ENCODE data around the gene GUCA1A.
"Not testable (repeated sequence)": the region's sequence is repeated elsewhere in the genome, so short reads cannot be mapped to it uniquely, and the experiment has no call there.

DNA sequence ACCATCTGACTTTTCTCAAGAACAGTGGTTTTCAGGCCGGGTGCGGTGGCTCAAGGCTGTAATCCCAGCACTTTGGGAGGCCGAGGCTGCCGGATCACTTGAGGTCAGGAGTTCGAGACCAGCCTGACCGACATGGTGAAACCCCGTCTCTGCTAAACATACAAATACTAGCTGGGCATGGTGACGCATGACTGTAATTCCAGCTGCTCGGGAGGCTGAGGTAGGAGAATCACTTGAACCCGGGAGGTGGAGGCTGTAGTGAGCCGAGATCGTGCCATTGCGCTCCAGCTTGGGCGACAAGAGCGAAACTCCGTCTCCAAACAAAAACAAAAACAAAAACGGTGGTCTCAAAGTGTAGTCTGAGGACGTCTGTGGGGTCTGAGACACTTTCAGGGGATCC, 43.3 kb downstream of the GUCA1A start:
- TF ChIP-seq CTCF (IDR thresholded peaks at IDR 0.05); TCF7L2 (IDR thresholded peaks at IDR 0.05; ENCODE audit: low read depth, low read length): not testable (repeated sequence)

Data from Panc1 (cell line).